LoVo (cell line): ENCODE measurements around the gene PLEKHG3.

Experiments
- DNase-seq: peaks from one replicate; pipeline ENCODE4 v3.0.0-alpha.2; 2016; ENCODE audit warnings: low spot score

Gene PLEKHG3

DNA sequence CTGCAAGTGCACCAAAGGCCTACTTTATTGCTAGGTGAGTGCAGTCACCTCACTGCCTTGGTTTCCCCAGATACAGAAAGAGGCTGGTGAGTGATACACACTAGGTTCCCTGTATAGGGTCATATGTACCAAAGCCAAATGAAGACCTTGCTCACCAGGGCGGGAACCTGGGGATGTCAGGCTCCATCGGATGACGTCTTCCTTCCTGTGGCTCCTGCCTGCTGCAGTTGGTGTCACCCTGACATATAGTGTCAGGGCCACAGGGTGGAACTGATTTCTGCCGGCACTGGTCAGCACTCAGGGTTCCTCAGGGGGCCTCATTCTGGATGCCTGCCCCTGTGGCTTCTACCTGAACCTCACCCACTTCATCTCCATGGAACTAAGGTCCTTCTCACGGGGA lies 43.1 kb downstream of the PLEKHG3 start:
- DNase-seq: no peak

DNA sequence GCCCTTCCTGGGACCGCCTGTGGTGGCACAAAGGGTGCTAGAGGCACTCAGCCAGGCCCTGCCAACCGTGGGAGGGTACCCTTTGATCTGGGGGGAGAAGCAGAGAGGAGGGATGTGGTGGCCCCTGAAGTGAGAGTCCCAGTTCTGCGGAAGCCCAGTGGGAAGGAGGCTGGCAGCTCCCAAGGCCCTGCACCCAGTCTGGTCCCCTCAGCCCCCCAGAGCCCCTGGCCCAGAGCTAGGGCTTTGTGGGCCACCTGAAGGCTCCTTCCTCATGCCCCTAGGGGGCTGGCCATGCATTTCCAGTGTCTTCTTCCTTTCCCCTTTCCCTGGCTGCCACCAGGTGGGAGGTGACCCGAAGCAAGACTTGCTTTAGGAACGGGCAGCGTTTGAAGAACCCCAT lies 44.3 kb downstream of the PLEKHG3 start:
- no peak for DNase-seq

DNA sequence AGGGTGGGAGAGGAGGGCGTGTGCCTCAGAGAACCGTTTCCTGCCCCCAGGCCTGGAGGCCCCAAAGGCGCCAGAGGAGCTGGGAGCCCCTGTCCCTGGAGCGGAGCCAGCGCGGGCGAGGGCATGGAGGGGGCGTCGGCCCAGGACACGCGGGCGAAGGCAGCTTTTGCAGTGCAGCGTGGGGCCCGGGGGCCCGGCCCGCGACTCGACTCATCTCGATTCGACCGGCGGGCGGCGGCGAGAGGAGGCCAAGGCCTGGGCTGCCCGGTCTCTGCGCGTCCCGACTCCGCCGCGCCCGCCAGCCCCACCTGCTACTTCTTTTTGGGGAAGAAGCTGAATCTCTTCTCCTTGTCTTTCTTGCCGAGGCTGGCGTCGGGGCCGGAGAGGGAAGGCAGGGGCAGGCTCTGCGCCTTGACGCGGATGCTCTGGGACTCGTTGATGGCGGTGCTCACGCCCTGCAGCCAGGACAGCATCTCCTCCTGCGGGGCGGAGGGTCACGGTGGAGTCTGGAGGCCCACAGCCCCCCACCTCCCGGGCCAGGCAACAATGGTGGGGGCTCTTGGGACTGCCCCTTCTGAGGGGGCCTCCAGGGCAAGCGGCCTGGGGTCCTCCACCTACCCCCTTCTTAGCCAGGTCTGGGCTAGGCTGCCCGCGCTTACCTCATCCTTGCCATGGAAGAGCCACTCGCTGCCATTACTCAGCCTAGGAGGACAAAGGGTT lies 44.9 kb downstream of the PLEKHG3 start:
- no peak for DNase-seq

DNA sequence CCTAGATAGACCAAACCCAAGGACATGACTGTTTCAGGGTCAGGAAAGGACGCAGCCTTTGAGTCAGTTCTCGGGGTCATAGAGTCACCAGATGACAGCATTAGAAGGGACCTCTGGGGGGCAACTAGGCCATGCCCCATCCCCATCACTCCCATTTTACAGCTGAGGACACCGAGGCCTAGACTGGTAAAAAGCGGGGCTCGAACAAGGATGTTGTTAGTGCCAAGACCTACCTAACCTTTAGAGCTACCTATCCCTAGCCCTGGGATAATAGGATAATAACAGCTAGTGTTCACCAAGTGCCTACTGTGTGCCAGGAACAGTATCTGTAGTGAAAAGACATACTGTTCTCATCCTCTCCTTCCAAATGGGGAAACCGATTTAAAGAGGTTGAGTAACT lies 48.7 kb downstream of the PLEKHG3 start:
- no peak for DNase-seq

DNA sequence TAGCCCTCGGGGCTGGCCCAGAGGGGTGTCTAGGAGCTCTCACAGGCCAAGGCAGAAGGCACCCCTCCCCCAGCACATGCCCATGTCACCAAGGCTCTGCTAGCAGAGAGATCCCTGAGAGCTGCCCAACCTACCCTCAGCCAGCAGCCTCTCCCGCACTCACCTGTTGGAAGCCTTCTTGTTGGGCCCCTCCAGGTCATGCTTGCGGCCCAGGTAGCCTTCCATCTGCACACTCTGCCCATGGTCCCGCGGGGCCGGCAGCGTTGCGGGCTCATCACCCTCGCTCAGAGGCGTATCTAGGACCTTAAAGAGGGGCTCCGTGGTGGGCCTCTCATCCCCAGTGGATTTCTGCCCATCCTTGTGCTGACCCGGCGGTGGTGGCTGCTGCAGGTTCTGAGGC lies 49.1 kb downstream of the PLEKHG3 start:
- no peak for DNase-seq

DNA sequence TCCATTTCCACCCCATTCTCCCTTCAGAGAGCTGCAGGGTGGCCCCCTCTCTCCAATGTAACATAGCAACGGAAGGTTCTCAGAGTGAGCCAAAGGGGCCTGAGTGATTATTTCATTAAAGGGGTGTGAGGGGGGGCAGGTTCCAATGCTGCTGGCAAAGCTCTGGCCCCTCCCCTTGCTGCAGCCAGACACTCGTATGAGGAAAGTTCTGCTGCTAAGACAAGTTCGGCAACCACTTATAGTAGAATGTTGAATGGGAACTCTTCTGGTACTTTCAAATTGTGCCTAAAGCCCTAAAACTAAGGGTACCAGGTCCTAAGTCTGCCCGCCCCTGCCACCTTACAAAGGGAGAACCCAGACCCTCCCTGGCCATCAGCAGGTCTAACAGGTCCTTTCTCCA lies 49.8 kb downstream of the PLEKHG3 start:
- no peak for DNase-seq

DNA sequence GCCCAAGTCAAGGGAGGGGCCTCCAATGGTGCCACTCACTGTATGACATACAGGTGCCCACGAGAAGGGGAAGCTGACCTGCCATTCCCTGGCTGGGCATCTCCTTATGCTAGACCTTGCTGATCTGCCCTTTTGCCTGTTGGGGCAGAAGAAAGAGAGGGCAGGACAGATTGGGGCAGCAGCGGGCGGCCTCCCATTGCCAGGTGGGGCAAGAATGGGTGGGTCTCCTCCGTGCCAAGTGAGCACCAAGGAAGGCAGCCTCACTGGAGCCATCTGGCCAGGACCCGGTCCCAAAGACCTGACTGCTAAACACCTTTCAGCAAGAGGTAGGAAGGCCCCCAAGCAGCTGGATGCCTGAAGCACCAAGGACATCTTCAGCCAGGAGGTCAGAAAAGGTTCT lies 50.5 kb downstream of the PLEKHG3 start:
- DNase-seq: no peak

DNA sequence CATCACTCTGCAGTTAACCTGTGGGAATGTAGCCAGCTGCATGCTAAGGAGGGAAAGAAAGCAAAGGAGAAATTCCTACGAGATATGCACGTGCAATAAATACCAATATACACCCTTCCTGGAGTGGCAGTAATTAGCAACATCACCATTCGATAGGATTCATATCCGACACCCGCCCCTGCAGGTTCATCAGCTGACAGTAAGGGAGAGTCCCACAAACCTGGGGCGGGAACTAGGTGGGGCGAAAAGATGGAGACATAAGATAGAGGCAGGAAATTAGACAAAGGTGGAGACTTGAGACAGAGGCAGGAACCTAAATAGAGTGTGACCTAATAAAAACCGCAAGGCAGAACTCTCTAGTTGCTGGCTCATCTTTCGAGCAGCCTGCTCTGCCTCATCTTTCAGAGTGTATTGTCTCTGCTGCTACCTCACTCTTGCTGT lies 51.6 kb downstream of the PLEKHG3 start:
- peak; percentile 56 for DNase-seq

DNA sequence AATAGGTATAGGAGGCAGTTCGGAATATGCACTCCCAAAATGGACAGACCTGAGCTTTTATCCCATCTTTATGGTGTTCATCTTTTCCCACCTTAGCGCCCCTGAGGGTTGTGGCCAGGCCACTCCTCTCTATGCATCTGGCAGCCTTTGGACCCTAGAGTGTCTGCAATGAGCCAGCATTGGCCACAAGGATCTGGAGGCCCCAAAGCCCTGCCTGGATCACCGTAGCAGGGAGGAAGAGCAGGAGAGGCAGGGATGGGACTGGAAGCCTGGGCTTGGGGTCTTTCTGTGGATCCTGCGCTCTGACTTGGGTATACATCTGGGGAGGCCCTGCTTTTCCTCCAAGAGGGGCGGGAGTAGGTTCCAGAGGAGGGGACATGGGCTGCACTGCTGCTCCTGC lies 52.5 kb downstream of the PLEKHG3 start:
- DNase-seq: no peak

DNA sequence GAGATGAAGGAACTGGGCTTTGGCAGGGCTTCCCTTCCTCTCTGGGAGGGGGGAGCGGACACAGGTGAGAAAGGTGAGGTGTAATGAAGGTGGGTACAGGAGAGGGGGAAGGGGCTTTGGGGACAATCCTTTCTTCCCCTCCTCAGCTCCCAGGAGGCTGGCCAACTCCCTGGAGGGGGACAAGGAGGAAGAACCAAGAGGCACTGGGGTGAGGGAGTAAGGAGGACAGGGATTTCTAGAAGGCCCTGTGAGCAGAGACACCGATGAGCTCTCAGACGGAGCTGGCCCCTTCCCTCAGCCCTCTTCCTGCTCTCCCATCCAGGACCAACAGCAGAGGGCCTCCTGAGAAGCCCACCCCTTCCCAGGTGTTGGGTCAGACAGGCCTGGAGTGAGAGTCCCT lies 53.4 kb downstream of the PLEKHG3 start:
- DNase-seq: no peak

DNA sequence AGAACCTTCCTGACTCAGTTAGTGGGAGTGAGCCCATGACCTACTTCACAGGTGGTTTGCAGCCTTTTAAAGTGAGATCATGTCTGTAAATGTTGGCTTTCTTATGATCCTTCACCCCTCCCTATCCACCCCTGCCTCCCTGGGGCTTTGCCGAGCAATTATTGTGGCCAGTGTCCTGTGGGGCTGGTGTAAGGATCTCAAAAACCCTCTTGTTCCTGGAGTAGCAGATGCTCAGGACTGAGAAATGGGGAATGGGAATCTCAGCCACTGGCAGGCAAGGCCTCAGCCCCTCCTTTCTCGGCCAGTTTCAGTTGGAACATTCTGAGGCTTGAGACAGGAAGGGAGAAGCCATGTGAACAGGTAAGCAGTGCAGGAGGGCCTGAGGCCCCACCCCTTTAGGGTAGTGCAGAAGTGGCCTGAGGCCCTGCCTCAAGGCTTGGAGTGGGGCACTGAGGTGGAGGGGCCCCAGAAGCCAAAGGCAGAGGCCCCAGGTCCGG lies 53.8 kb downstream of the PLEKHG3 start:
- no peak for DNase-seq

DNA sequence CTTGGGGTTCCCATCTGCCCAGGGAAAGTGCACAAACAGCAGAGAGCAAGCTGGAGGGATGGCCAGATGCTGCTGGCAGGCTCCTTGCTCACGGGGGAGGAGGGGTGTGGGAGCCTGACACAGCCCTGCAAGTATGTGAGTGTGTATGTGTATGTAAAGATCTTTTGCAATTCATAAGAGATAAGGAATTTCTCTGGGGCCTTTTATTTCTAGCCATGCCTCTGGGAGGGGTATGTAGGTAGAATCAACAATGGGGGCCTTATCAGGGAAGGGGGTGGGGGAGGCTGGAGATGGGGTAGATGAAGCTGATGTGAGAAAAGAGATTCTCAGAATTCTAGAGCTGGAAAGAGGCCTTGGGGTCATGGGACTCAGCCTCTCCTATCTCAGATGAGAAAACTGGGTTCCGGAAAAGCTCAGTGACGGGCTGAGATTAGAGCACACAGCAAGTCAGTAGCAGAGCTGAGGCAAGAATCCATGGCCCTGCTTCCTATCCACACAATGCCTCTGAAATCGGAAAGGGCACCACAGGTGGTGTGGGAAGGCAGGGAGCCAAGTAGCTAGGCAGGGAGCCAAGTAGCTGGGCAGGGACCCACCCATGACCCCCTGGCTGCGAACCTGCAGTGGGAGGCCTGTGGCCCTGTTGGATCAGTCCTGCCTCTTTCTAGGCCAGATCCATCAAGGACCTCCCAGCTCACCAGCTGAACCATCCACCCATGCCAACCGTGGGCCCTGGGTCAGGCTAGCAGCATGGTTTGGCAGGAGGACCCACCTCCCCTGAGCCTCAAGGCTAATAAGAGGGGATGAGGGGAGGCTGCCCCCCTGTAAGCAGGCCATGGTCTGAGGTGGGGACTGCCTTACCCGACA lies 54.7 kb downstream of the PLEKHG3 start:
- no peak for DNase-seq

DNA sequence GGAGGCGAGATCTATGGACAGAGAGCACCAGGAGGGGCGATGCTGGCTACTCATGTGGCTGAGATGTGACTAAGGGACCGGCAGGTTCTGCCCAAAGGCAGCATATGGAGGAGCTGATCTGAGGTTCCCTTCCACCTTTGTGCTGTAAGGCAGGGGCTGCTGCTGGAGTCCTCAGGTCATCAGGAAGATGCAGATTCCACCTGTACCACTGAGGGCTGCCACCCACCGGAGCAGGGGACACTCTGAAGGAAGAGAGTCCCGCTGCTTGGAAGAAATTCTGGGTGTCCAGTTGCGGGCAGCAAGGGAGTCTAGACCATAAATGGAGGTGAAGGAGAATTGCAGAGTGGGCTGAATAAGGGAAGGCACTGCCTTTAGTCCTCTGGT lies 55.3 kb downstream of the PLEKHG3 start:
- no peak for DNase-seq

DNA sequence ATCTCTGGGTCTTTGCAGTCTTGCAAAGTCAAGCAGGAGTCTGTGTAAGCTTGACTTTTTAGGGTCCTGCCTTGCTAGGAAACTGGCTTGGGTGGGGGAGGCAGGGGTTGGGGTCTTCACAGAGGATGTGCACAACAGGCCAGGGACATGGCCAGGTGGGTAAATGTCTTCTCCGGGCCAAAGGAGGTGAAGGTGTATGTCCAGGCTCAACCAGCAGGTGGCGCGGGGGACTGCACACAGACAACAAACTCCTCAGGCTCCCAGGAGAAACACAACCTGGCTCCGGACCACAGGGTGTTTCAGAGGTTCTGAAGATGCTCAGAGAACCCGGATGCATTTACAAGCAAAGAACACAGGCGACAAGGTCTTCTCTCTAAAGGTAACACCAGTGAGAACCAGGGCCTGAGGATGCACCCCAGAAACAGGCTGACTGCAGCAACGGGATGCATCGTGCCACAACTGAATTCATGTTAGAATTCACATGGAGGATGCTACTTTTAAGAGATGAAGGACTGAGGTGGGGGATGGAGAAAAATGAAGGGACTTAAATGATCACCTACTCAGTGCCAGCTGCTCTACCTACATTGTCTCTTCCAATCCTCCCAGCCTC lies 56.0 kb downstream of the PLEKHG3 start:
- DNase-seq: peak; percentile 19

DNA sequence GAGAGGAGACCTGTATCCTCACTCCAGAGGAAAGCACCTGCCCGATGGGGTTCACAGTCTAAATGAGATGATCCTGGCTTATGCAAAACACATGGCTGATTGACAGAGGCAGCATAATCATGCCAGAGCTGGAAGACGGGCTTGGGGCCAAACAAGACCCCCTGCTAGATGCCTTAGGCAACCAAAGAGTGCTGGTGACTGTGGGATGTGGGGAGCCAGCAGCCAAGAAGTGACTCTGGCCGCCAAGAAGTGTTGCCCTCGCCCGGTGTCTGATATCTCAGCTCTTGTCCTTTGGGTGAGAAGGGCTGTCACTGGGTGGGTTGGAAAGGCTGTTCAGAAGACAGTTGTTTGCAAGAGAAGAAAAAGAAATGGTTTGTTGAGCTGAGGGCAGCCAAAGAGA lies 56.7 kb downstream of the PLEKHG3 start:
- no peak for DNase-seq

DNA sequence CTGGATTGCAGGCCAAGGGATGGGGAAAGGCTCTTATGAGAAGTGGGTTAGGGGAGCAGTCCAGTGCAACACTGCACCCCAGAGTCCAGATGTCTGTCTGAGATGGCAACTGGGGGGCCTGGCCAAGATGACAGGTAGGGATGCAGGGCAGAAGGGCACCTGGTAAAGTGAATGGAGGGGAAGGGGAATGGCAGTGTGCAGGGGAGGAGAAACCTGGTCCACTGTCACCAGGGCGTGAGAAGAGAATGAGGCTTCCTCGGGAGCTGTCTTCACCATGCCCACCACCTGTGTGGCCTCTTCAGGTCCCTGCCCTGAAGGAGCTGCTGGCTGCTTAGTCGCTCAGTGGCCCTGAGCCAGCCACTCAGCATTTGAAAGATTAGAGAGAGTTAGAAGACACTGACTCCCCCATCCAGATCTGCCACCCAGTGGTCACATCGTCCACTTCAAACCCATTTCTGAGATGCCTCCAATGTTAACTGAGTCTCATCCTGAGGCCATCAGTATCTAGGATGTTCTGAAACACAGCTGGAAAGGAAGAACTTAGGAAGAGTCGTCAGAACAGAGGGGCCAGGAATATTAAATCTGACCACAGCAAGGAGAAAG lies 57.3 kb downstream of the PLEKHG3 start:
- no peak for DNase-seq

DNA sequence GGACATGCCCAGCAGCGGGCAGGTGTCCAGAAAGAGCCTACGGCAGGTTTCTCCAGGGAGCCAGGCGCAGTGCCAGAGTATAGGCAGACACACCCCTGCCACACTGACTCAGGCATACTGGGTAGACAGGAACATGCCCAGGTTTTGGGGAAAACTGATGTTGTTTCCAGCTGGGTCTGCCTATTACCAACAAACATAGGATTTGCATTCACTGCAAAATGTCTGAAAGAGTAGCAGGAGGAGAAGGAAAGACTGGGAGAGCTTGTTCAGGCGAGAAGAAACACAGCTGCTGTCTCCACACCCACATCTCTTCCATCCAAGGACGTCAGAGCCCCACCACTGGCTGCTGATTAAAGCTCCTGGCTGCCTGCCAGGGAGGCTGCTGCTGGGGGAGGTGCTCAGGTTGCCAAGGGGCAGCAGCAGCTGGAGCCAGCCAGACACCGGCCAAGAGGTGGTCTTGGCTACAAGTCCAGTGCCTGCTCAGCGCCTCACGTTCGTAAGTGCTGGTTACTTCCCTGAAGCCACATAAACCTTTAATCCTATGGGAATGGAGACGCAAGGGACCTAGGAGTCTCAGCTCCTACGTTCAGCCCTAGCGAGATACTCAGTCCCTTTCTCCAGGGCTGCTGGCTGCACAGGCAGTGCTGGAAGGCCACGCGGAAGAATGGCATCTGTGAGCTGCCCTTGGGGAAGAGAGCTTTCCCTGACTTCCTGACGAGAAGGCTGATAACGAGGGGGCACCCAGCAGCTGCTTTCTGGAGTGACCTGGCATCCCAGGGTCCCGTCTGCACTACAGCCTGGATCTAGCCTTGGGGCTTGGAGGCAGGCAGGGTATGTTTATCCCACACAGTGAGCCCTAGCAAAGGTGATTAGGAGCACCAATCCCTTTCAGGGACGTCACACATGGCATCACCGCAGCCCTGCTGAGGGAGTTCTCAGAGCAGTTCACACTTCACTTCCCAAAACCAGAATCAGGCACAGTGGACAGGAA lies 58.1 kb downstream of the PLEKHG3 start:
- DNase-seq: peak; percentile 88

DNA sequence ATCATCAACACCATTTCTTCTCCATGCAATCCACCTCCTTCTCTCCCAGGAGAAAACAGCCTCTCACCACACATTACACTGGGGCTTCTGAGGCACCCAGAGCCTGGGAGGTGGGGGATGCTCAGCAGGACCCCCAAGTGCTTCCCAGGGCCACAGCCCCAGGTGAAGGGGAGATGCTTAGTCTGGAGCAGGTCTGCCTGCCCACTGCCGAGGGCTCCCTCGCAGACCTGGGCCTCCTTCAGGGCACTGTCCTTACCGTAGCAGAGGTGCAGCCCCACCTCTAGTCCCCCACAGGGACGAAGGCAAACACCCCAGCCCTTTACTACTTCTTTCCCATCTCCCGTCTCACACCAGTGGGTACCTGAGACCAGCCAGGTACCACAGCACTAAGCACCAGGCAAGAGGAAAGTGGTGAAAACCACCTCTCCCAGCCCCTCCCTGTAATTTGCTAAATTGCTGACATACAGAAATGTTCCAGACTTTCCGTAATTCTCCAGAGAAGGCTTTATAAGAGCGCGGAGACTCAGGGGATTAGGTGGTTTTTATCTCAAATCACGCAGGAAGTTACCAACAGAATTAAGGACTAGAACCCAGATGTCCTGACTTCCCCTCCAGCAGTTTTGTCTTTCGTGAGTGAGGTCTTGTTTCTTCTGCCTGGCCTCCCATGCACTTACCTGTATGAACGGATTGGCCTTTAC lies 59.0 kb downstream of the PLEKHG3 start:
- no peak for DNase-seq

DNA sequence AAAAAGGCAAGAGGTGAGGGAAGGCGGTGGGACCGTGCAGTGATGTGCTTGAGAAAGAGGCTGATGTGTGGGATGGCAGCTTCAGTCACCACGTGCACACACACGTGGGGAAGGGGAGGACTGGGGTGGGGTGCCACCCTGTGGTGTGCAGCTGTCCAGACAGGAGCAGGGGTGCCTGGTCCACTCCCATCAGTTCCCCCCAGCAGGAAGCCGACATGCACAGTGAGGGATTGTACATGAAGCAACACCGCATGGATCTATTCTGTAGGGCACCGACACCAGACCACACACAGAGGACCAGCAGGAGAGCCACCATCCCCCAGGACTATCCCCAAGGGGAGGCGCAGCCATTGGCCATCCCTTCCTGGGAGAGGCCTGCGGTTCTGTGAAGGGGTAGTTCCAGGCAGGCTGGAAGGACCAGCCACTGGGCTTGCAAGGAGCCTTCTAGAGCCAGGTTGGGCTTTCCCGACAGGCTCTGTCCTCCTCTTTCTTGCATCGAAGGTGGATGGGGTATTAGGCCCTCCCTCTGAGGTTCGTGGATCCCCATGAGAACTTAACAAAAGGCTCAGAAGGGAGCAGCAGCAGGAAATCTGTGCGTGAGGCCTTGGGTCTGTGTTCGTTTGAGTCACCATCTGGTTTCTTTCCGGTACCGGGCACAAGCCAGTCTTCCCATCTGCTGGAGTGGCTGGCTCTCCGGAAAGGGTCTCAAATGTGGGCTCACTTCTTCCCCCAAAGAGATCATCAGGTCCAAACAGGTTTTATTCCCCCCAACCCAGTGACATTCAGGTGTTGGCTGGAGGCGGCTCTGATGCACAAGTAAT lies 59.8 kb downstream of the PLEKHG3 start:
- no peak for DNase-seq
